ENCODE results near the gene WDPCP. TPM values are rescaled to one million over a fixed set of nuclear protein-coding genes. Genes with fewer than 3 reads are reported as not detected.
"Not testable (repeated sequence)": the region's sequence is repeated elsewhere in the genome, so short reads cannot be mapped to it uniquely, and the experiment has no call there.

Gene WDPCP
- total and polyA plus RNA-seq, 2 experiments from 2014 or later = 8.8 to 20.4 TPM

DNA sequence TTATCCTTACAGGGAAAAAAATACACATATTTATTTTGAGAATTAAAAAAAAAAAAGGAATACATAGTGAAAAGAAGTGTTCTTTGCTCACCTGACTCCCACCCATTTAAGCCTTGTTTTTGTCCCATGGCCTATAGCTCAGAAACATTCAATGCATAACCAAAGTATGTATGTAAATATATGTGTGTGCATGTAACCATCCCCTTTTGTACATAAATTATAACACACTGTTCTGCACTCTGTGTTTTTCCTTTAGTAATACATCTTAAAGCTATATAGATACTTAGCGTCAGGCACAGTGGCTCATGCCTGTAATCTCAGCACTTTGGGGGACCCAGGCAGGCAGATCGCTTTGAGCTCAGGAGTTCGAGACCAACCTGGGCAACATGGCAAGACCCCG, 22.2 kb upstream of the WDPCP start:
- peaks cover 14% of the 10 kb centered on the region; the same call in 2 of the 3 replicates for H3K9me3 Mint-ChIP-seq
- H3F3A ChIP-seq (replicated peaks; ENCODE audit: low read depth) = peaks cover 5% of the 10 kb centered on the region; the same call in 1 of the 2 replicates
- no peak overlapping the region for H3K4me2 ChIP-seq
- H3K36me3 ChIP-seq (ENCODE audit: insufficient read depth) = peaks cover 17% of the 10 kb centered on the region; the same call in 1 of the 2 replicates
- no peak overlapping the region for H3K27ac ChIP-seq (ENCODE audit: low read depth)
- H3K27me3 ChIP-seq (ENCODE audit: insufficient read depth) = no peaks in the 10 kb centered on the region
- TF ChIP-seq JUNB (IDR thresholded peaks at IDR 0.05; ENCODE audit: unreplicated experiment) = no peak
- no peak for TF ChIP-seq NANOG (IDR thresholded peaks at IDR 0.05; ENCODE audit: borderline replicate concordance)
- TF ChIP-seq ZNF114 (CRISPR knock-in tag; IDR thresholded peaks at IDR 0.05) = no peak
- TF ChIP-seq, protein P1, sequence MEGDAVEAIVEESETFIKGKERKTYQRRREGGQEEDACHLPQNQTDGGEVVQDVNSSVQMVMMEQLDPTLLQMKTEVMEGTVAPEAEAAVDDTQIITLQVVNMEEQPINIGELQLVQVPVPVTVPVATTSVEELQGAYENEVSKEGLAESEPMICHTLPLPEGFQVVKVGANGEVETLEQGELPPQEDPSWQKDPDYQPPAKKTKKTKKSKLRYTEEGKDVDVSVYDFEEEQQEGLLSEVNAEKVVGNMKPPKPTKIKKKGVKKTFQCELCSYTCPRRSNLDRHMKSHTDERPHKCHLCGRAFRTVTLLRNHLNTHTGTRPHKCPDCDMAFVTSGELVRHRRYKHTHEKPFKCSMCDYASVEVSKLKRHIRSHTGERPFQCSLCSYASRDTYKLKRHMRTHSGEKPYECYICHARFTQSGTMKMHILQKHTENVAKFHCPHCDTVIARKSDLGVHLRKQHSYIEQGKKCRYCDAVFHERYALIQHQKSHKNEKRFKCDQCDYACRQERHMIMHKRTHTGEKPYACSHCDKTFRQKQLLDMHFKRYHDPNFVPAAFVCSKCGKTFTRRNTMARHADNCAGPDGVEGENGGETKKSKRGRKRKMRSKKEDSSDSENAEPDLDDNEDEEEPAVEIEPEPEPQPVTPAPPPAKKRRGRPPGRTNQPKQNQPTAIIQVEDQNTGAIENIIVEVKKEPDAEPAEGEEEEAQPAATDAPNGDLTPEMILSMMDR (conservative IDR thresholded peaks at IDR 0.05; ENCODE audit: low read depth in 2 of 2) = no peak
- TF ChIP-seq, protein P2, sequence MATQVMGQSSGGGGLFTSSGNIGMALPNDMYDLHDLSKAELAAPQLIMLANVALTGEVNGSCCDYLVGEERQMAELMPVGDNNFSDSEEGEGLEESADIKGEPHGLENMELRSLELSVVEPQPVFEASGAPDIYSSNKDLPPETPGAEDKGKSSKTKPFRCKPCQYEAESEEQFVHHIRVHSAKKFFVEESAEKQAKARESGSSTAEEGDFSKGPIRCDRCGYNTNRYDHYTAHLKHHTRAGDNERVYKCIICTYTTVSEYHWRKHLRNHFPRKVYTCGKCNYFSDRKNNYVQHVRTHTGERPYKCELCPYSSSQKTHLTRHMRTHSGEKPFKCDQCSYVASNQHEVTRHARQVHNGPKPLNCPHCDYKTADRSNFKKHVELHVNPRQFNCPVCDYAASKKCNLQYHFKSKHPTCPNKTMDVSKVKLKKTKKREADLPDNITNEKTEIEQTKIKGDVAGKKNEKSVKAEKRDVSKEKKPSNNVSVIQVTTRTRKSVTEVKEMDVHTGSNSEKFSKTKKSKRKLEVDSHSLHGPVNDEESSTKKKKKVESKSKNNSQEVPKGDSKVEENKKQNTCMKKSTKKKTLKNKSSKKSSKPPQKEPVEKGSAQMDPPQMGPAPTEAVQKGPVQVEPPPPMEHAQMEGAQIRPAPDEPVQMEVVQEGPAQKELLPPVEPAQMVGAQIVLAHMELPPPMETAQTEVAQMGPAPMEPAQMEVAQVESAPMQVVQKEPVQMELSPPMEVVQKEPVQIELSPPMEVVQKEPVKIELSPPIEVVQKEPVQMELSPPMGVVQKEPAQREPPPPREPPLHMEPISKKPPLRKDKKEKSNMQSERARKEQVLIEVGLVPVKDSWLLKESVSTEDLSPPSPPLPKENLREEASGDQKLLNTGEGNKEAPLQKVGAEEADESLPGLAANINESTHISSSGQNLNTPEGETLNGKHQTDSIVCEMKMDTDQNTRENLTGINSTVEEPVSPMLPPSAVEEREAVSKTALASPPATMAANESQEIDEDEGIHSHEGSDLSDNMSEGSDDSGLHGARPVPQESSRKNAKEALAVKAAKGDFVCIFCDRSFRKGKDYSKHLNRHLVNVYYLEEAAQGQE (IDR thresholded peaks at IDR 0.05; ENCODE audit: unreplicated experiment) = no peak
- no peak for TF ChIP-seq EZH2phosphoT487 (IDR thresholded peaks at IDR 0.05; ENCODE audit: unreplicated experiment)
- TF ChIP-seq ZNF331 (CRISPR knock-in tag; IDR thresholded peaks at IDR 0.05; ENCODE audit: low read depth) = no peak
- TF ChIP-seq, protein P3, sequence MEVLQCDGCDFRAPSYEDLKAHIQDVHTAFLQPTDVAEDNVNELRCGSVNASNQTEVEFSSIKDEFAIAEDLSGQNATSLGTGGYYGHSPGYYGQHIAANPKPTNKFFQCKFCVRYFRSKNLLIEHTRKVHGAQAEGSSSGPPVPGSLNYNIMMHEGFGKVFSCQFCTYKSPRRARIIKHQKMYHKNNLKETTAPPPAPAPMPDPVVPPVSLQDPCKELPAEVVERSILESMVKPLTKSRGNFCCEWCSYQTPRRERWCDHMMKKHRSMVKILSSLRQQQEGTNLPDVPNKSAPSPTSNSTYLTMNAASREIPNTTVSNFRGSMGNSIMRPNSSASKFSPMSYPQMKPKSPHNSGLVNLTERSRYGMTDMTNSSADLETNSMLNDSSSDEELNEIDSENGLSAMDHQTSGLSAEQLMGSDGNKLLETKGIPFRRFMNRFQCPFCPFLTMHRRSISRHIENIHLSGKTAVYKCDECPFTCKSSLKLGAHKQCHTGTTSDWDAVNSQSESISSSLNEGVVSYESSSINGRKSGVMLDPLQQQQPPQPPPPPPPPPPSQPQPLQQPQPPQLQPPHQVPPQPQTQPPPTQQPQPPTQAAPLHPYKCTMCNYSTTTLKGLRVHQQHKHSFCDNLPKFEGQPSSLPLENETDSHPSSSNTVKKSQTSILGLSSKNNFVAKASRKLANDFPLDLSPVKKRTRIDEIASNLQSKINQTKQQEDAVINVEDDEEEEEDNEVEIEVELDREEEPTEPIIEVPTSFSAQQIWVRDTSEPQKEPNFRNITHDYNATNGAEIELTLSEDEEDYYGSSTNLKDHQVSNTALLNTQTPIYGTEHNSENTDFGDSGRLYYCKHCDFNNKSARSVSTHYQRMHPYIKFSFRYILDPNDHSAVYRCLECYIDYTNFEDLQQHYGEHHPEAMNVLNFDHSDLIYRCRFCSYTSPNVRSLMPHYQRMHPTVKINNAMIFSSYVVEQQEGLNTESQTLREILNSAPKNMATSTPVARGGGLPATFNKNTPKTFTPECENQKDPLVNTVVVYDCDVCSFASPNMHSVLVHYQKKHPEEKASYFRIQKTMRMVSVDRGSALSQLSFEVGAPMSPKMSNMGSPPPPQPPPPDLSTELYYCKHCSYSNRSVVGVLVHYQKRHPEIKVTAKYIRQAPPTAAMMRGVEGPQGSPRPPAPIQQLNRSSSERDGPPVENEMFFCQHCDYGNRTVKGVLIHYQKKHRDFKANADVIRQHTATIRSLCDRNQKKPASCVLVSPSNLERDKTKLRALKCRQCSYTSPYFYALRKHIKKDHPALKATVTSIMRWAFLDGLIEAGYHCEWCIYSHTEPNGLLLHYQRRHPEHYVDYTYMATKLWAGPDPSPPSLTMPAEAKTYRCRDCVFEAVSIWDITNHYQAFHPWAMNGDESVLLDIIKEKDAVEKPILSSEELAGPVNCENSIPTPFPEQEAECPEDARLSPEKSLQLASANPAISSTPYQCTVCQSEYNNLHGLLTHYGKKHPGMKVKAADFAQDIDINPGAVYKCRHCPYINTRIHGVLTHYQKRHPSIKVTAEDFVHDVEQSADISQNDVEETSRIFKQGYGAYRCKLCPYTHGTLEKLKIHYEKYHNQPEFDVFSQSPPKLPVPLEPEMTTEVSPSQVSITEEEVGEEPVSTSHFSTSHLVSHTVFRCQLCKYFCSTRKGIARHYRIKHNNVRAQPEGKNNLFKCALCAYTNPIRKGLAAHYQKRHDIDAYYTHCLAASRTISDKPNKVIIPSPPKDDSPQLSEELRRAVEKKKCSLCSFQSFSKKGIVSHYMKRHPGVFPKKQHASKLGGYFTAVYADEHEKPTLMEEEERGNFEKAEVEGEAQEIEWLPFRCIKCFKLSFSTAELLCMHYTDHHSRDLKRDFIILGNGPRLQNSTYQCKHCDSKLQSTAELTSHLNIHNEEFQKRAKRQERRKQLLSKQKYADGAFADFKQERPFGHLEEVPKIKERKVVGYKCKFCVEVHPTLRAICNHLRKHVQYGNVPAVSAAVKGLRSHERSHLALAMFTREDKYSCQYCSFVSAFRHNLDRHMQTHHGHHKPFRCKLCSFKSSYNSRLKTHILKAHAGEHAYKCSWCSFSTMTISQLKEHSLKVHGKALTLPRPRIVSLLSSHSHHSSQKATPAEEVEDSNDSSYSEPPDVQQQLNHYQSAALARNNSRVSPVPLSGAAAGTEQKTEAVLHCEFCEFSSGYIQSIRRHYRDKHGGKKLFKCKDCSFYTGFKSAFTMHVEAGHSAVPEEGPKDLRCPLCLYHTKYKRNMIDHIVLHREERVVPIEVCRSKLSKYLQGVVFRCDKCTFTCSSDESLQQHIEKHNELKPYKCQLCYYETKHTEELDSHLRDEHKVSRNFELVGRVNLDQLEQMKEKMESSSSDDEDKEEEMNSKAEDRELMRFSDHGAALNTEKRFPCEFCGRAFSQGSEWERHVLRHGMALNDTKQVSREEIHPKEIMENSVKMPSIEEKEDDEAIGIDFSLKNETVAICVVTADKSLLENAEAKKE (CRISPR knock-in tag; IDR thresholded peaks at IDR 0.05) = no peak
- TF ChIP-seq STAT1 (IDR thresholded peaks at IDR 0.05; ENCODE audit: unreplicated experiment) = no peak
- TF ChIP-seq EZH2 (IDR thresholded peaks at IDR 0.05; ENCODE audit: low read depth, unreplicated experiment) = no peak
- no peak for ATAC-seq
- no peak for DNase-seq (ENCODE audit: low spot score)
- H3K27me3 Mint-ChIP-seq (ENCODE audit: insufficient read depth, low read depth, poor library complexity) = peaks cover 11% of the 10 kb centered on the region
- H3K36me3 Mint-ChIP-seq (ENCODE audit: low read depth) = peaks cover 61% of the 10 kb centered on the region
- H3K4me3 Mint-ChIP-seq = no peak overlapping the region
- H3K9me2 ChIP-seq (ENCODE audit: insufficient read depth) = no peaks in the 10 kb centered on the region
- H3K4me1 ChIP-seq (ENCODE audit: insufficient read depth) = peaks cover 14% of the 10 kb centered on the region; the same call in 1 of the 2 replicates
- H4K20me1 ChIP-seq (replicated peaks; ENCODE audit: insufficient read depth) = no peaks in the 10 kb centered on the region; the same call in 1 of the 2 replicates
- no peak overlapping the region for H3K27ac Mint-ChIP-seq
- H3K79me2 ChIP-seq (replicated peaks; ENCODE audit: insufficient read depth) = no peaks in the 10 kb centered on the region; the same call in 1 of the 2 replicates
- no peak overlapping the region for H3K4me3 ChIP-seq
- H3K4me1 Mint-ChIP-seq = peaks cover 33% of the 10 kb centered on the region
- H2AFZ ChIP-seq = no peak overlapping the region

DNA sequence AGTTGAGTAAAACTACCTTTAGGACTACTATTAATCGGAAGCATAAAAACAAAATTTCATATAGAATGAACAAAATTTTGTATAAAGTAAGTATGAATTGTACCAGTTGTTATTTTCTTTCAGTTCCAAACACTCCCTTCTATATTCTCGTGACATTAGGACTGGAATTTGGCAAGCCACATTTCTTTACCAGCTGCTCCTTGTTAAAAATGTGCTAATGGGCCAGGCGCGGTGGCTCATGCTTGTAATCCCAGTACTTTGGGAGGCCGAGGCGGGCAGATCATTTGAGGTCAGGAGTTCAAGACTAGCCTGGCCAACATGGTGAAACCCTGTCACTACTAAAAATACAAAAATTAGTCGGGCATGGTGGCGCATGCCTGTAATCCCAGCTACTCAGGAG, 20.6 kb upstream of the WDPCP start:
- H3K4me3 Mint-ChIP-seq; H3K4me3 ChIP-seq; H3K9me2 ChIP-seq (ENCODE audit: insufficient read depth); H3K79me2 ChIP-seq (replicated peaks; ENCODE audit: insufficient read depth); DNase-seq (ENCODE audit: low spot score); H3F3A ChIP-seq (replicated peaks; ENCODE audit: low read depth); H3K27me3 Mint-ChIP-seq (ENCODE audit: insufficient read depth, low read depth, poor library complexity); H3K27me3 ChIP-seq (ENCODE audit: insufficient read depth); ATAC-seq; H3K4me2 ChIP-seq; H2AFZ ChIP-seq; H4K20me1 ChIP-seq (replicated peaks; ENCODE audit: insufficient read depth): not testable (repeated sequence)
- Histone ChIP-seq H3K27ac (ENCODE audit: low read depth) (peak overlapping the region; percentile 51; the same call in 1 of the 2 replicates), H3K4me1 (ENCODE audit: insufficient read depth) (peaks cover 13% of the 10 kb centered on the region; the same call in 1 of the 2 replicates), H3K36me3 (ENCODE audit: insufficient read depth) (peaks cover 34% of the 10 kb centered on the region)
- H3K9me3 Mint-ChIP-seq = peaks cover 14% of the 10 kb centered on the region; the same call in 2 of the 3 replicates
- H3K27ac Mint-ChIP-seq = peak overlapping the region; percentile 83; the same call in 1 of the 2 replicates
- H3K4me1 Mint-ChIP-seq = peaks cover 18% of the 10 kb centered on the region
- peaks cover 74% of the 10 kb centered on the region for H3K36me3 Mint-ChIP-seq (ENCODE audit: low read depth)
